ENCODE results near the gene CYP3A4. TPM values are rescaled to one million over a fixed set of nuclear protein-coding genes. Genes with fewer than 3 reads are reported as not detected.
"Not testable (repeated sequence)": the region's sequence is repeated elsewhere in the genome, so short reads cannot be mapped to it uniquely, and the experiment has no call there.

CYP3A4 gene
- total and polyA plus RNA-seq, 7 donors: 0.25 to 3.6 (median 0.69) TPM; not detected in 4

DNA sequence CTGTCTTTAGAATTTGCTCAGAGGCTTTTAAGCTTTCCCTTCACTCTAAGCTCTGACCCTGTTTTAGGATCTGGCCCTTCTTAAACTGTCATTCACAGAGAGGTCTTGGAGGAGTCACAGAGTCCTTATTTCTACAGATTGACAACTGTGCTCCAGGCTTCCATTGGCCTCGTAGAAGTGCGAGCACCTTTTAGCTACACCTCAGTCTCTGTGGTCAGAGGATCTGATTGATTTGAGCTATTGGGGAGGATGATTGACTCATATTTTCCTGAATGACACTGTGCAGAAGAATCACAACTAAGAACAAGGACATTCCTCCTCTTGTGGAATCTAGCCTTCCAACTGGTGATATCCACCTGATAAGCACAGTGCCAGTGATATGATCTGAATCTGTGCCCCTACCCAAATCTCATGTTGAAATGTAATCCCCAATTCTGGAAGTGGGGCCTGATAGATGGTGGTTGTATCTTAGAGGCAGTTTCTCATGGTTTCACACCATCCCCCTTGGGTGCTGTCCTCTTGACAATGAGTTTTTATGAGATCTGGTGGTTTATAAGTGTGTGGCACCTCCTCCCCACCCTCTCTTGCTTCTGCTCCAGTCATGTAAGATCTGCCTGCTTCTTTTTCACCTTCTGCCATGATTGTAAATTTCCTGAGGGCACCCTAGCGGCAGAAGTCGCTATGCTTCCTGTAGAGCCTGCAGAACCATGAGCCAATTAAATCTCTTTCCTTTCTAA is 52.2 kb downstream of the CYP3A4 start:
- Histone ChIP-seq H3K4me3 (no peak overlapping the region), H3K27ac (no peak overlapping the region), H3K36me3 (no peaks in the 10 kb centered on the region), H3K4me1 (no peaks in the 10 kb centered on the region), H3K27me3 (no peaks in the 10 kb centered on the region), H3K9me3 (no peaks in the 10 kb centered on the region)
- WGBS, 2 donors: 94 to 96% methylated on average over 4 of the region's 4 CpGs
- TF ChIP-seq EP300 (IDR thresholded peaks at IDR 0.05): no peak
- intact Hi-C loops (cut with DNase I): no loop called here
- no peak for DNase-seq

DNA sequence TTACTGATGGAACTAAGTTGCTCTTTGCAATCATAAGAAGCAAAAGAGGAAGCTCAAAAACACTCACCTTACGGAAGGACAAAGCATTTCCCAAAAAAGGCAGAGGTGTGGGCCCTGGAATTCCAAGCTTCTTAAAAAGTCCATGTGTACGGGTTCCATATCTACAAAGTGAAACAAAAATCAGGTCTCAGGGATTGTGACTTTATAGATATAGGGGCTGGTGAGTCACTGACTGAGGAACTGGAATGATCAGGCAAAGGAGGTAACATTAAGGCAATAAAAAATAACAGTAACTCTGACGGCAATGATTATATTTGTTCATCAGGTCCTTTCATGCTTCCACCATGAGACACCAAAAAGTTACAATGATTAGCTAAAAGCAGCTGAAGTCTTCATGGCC is 53.0 kb downstream of the CYP3A4 start:
- H3K4me1 ChIP-seq: no peaks in the 10 kb centered on the region
- intact Hi-C loops (cut with DNase I): no loop called here
- no peaks in the 10 kb centered on the region for H3K27me3 ChIP-seq
- H3K36me3 ChIP-seq: no peaks in the 10 kb centered on the region
- no peaks in the 10 kb centered on the region for H3K9me3 ChIP-seq
- TF ChIP-seq EP300 (IDR thresholded peaks at IDR 0.05) (no peak), POLR2AphosphoS5 (IDR thresholded peaks at IDR 0.05) (no peak), POLR2A (IDR thresholded peaks at IDR 0.05) (no peak)
- TF ChIP-seq, protein P1, sequence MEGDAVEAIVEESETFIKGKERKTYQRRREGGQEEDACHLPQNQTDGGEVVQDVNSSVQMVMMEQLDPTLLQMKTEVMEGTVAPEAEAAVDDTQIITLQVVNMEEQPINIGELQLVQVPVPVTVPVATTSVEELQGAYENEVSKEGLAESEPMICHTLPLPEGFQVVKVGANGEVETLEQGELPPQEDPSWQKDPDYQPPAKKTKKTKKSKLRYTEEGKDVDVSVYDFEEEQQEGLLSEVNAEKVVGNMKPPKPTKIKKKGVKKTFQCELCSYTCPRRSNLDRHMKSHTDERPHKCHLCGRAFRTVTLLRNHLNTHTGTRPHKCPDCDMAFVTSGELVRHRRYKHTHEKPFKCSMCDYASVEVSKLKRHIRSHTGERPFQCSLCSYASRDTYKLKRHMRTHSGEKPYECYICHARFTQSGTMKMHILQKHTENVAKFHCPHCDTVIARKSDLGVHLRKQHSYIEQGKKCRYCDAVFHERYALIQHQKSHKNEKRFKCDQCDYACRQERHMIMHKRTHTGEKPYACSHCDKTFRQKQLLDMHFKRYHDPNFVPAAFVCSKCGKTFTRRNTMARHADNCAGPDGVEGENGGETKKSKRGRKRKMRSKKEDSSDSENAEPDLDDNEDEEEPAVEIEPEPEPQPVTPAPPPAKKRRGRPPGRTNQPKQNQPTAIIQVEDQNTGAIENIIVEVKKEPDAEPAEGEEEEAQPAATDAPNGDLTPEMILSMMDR (IDR thresholded peaks at IDR 0.05): no peak
- no peak for DNase-seq
- WGBS, 2 donors: 72 to 83% methylated on average over 3 of the region's 3 CpGs
- H3K27ac ChIP-seq: no peak overlapping the region
- H3K4me3 ChIP-seq: no peak overlapping the region

DNA sequence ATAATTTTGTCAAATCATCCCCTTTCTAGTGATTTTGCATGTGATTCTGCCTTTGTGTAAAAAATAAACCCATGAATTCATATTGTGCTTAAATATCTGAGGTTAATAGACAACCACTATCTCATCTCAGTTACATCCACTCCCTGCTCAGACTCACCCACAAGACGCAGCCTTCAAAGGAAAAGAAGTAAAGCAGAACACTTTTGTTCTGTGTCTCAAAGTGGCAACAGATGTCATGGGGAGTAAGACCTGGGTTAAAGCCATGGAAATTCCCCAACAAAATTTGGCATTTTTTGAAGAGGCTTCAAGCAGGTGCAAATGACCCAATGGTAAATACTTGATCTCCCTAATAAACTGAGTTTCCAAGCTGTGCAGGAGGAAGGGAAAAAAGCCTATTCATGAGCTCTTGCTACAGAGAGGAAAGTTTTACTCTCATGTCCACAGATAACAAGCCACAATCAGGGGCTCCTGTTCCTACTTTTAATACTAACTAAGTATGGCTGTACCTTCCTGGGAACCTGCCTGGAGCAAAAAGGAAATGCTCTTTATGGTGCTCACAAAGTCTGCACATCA is 53.7 kb downstream of the CYP3A4 start:
- intact Hi-C loops (cut with DNase I): no loop called here
- Histone ChIP-seq H3K27ac (no peak overlapping the region), H3K4me3 (no peak overlapping the region), H3K9me3 (no peaks in the 10 kb centered on the region), H3K4me1 (no peaks in the 10 kb centered on the region), H3K27me3 (no peaks in the 10 kb centered on the region), H3K36me3 (no peaks in the 10 kb centered on the region)
- TF ChIP-seq POLR2A (IDR thresholded peaks at IDR 0.05): no peak
- TF ChIP-seq, protein P1 (IDR thresholded peaks at IDR 0.05): no peak
- no peak for TF ChIP-seq POLR2AphosphoS5 (IDR thresholded peaks at IDR 0.05)
- no peak for TF ChIP-seq EP300 (IDR thresholded peaks at IDR 0.05)
- no peak for DNase-seq
- 59 to 78% methylated on average over 1 of the region's 1 CpG for WGBS, 2 donors

DNA sequence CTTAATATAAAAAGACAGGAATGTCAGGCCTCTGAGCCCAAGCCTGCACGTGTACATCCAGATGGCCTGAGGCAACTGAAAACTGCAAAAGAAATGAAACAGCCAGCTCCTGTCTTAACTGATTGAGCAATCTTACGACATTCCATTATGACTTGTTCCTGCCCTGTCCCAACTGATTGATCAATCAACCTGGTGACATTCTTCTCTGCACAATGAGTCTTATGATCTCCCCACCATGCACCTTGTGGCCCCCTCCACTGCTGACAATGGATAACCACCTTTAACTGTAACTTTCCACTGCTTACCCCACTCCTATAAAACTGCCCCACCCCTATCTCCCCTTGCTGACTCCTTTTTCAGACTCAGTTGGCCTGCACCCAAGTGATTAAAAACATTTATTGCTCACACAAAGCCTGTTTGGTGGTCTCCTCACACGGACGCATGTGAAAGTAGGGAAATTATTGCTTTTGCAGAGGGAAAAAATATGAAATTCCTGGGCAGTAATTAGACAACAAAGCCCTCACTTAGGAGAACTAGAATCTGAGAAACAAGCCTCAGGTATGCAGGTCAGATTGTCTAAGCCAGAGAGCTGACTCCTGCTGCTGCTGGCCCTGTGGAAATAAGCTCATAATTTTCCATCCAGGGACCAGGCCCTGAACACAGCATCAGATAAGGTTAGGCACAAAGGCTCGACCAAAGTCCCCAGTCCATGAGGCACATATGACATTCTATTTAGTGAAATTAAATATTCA is 54.3 kb downstream of the CYP3A4 start:
- Histone ChIP-seq H3K4me3 (no peak overlapping the region), H3K9me3 (no peaks in the 10 kb centered on the region), H3K27me3 (no peaks in the 10 kb centered on the region), H3K4me1 (no peaks in the 10 kb centered on the region), H3K27ac (no peak overlapping the region), H3K36me3 (no peaks in the 10 kb centered on the region)
- 38 to 54% methylated on average over 5 of the region's 5 CpGs for WGBS, 2 donors
- TF ChIP-seq EP300 (IDR thresholded peaks at IDR 0.05) (no peak), POLR2A (IDR thresholded peaks at IDR 0.05) (no peak), POLR2AphosphoS5 (IDR thresholded peaks at IDR 0.05) (no peak)
- TF ChIP-seq, protein P1 (IDR thresholded peaks at IDR 0.05): no peak
- intact Hi-C loops (cut with DNase I): no loop called here
- DNase-seq: no peak

DNA sequence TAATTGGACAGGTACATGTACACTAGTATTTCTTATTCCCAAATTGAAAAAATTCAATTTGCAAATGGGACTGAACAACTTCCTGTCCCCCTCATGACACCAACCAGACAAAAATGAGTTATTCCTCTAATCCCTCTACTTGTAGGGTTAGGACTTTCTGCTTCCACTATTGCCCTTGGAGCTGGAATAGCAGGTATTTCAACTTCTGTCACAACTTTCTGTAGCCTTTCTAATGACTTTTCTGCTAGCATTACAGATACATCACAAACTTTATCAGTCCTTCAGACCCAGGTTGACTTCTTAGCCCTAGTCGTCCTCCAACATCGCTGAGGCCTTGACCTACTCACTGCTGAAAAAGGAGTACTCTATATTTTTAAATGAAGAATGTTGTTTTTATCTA is 55.4 kb downstream of the CYP3A4 start:
- no peaks in the 10 kb centered on the region for H3K36me3 ChIP-seq
- no peak for DNase-seq
- H3K4me3 ChIP-seq: no peak overlapping the region
- no peak for TF ChIP-seq POLR2A (IDR thresholded peaks at IDR 0.05)
- no peak for TF ChIP-seq EP300 (IDR thresholded peaks at IDR 0.05)
- TF ChIP-seq, protein P1 (IDR thresholded peaks at IDR 0.05): no peak
- TF ChIP-seq POLR2AphosphoS5 (IDR thresholded peaks at IDR 0.05): no peak
- H3K9me3 ChIP-seq: no peaks in the 10 kb centered on the region
- intact Hi-C loops (cut with DNase I): no loop called here
- H3K27me3 ChIP-seq: no peaks in the 10 kb centered on the region
- no peaks in the 10 kb centered on the region for H3K4me1 ChIP-seq
- WGBS, 2 donors: 95 to 97% methylated on average over 2 of the region's 2 CpGs
- no peak overlapping the region for H3K27ac ChIP-seq

DNA sequence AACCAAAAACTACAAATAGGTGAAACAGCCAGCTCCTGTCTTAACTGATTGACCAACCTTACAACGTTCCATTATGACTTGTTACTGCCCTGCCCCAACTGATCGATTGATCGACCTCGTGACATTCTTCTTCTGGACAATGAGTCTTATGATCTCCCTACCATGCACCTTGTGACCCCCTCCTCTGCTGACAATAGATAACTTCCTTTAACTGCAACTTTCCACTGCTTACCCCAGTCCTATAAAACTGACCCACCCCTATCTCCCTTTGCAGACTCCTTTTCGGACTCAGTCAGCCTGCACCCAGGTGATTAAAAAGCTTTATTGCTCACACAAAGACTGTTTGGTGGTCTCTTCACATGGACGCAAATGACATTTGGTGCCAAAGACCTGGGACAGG is 60.8 kb downstream of the CYP3A4 start:
- DNase-seq; H3K36me3 ChIP-seq; H3K27me3 ChIP-seq; H3K4me1 ChIP-seq; H3K9me3 ChIP-seq; H3K4me3 ChIP-seq; intact Hi-C loops (cut with DNase I); H3K27ac ChIP-seq: not testable (repeated sequence)
- 92 to 93% methylated on average over 6 of the region's 6 CpGs for WGBS, 2 donors
